Activated CD8-positive, alpha-beta memory T cell treated with anti-CD3 and anti-CD28 coated beads, Interleukin-2, amount 50 U/mL, for 24 hours (primary cell): ENCODE results near the gene CYBA.
"Not testable (repeated sequence)": the region's sequence is repeated elsewhere in the genome, so short reads cannot be mapped to it uniquely, and the experiment has no call there.

Experiments
- DNase-seq: peaks from one replicate; pipeline ENCODE4 v3.0.0-alpha.2; 2020; ENCODE audit errors: extremely low read depth

The CYBA gene

DNA sequence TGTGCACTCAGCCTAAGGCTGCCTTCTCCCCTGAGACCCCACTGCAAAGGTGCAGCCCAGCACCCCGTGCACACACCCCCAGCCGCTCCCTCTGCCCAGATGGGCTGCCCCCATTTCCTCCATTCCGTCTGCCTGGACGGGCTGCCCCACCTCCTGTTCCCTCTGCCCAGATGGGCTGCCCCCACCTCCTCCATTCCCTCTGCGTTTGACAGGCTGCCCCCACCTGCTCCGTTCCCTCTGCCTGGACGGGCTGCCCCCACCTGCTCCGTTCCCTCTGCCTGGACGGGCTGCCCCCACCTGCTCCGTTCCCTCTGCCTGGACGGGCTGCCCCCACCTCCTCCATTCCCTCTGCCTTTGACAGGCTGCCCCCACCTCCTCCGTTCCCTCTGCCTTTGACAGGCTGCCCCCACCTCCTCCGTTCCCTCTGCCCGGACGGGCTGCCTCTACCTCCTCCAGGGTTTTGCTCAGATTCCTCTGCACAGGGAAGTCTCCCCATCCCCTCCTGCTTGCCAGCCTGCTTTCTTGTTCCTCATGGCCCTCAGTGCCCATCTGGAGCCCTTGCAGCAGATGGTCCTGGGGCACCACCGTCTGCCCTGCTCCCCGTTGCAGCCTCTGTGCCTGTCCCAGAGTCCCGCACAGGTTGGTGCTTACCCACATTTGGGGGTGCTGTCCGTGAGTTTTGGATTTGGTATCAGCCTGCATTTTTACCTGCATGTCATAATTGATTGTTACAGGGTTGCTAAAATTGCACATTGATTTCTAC, 35.9 kb downstream of the CYBA start:
- DNase-seq = no peak

DNA sequence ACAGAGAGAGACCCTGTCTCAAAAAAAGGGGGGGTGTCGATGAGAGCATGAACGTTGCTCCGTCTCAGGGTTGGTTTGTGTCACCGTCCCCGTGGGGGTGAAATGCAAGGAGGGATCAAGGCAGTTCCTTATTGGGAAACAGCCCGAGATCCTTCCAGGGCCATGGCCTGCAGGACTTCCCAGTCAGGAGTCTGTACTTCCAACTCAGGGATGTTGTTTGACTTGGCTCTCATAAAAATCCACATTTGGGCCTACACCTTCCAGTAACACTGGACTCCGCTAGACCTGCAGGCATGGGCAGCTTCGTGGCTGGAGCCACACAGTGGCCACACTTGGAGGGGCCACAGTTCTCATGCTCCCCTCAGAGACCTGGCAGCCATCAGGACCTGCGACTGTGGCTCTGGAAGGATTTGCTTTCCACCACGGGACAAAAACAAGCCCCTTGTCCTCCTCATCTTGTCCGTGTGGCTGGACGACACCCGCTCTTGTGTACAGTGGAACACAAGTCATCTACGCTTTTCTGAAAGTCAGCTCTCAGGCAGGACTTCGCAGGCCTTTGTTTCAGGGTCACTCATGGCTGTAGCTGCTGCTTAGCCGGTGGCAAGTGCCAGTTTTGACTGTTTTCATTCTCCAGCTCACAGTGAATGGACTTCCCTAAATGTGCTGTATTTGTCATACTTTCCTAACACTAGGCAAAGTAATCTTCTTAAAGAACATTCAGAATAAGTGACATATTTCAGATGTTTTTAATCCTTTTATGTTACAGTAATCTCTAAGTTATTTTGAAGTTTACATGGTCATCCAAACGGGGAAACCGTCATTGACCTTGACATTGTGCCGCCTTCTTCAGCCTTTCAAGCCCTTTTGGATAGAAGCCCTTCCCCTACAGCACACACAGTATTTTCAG, 36.7 kb downstream of the CYBA start:
- no peak for DNase-seq

DNA sequence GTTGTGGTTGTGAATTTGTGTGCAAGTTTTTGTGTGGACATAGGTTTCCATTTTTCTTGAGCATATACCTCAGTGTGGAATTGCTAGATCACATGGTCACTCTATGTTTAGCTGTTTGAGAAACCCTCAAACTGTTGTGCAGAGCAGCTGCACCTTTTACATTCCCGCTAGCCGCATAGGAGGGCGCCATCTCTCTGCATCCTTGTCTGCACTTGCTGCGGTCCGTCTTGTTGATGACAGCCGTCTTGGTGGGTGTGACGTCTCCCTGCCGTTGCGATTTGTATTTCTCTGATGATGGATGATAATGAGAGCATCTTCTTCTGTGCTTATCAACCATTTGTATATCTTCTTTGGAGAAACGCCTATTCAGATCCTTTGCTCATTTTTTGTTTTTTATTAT, 37.6 kb downstream of the CYBA start:
- DNase-seq = no peak

DNA sequence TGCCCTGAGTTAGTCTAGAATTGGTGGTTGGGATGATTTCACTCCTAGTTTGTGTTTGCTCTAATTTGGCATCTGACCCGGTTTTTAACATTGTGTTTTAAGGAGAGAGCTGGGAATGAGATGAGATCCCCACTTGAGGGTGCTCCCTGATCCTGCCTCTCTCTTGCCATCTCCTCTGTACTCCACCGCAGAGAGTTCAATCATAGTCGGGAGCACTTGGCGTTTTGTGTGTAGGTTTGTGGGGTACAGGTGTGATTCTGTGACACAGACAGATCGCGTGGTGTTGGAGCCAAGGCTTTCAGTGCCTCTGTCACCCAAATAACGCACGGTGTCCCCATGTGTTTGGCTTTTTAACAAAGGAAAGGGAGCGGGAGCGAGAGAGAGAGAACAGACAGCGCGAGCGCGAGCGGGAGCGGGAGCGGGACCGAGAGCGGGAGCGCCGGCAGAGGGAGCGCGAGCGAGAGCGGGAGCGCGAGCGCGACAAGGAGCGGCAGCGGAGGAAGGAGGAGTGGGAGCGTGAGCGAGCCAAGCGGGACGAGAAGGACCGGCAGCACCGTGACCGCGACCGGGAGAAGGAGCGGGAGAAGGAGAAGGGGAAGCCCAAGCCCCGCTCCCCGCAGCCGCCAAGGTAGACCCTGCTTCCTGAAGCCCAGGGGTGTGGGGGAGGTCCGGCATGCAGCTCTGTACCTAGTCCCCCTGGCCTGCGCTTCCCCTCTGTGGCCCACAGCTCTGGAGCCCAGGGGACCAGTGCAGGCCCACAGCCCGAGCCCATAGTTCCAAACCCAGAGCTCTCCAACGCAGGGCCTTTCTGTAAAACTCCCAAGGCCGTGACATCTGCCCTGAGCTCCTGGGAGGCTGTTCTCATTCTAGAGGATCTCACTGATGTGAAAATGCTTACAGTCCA, 39.7 kb downstream of the CYBA start:
- no peak for DNase-seq

DNA sequence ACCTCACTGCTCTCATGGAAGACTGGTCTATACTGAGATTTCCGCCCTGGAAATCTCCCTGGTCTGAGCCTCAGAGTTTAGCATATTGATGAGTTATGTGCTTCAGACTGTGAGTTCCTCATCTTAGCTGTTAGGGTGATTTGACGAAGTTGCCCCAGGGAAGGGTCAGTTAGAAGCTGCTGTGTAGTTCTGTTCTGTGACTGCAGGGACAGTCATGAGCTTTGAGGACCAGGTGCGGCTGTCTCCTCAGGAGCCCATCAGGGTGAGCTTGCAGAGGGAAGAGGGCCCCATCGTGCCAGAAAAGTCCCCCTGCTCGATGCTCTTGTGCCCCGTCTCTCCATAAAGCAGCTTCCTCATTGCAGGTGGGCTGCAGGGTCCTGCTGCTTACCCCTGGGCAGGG, 40.8 kb downstream of the CYBA start:
- no peak for DNase-seq

DNA sequence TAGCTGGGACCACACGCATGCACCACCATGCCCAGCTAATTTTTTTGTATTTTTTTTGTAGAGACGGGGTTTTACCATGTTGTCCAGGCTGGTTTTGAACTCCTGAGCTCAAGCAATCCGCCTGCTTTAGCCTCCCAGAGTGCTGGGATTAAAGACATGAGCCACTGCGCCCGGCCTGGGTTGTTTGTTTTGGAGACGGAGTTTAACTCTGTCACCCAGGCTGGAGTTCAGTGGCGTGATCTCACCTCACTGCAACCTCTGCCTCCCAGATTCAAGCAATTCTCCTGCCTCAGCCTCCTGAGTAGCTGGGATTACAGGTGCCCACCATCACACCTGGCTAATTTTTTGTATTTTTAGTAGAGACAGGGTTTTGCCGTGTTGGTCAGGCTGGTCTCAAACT, 41.4 kb downstream of the CYBA start:
- DNase-seq = not testable (repeated sequence)

DNA sequence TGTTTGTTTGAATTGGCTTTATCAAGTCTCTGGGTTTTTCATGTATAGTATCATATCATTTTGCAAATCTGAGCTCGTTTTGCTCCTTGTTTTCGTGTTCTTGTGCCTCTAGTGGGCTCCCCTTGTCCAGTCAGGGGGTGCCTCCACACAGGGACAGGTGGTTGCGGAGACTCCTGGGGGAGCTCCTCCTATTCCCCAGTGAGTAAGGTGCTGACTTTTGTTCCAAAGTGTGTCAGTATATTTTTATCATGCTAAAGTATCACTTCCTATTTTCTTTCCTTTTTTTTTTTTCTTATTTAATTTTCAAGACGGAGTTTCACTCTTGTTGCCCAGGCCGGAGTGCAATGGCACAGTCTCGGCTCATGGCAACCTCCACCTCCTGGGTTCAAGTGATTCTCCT, 42.8 kb downstream of the CYBA start:
- DNase-seq = no peak

DNA sequence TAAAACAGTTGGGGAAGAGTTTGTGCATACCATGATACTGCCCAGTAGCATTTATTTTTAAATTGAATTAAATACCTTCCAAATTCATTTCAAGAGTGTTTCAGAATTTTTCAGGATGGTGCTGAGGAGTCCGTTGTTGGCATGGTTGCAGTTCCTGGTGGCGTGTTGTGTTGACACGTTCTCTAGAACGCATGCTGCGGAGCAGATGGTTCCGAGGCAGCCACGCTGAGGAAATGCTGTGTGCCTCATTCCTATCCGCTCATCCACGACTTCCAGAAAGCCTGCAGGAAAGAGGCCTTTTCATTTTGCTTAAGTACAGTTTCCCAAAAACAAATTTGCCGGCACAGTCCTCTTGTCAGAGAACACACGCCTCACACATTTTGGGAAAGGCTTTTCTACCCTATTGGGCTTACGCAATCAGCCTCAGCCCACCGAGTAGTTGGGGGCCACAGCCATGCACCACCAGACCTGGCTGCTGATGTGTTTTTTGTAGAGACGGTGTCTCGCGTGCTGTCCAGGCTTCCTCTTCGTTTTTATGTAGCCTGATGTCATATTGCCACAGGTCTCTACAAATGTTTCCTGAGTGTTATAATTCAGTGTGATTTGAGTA, 44.6 kb downstream of the CYBA start:
- no peak for DNase-seq

DNA sequence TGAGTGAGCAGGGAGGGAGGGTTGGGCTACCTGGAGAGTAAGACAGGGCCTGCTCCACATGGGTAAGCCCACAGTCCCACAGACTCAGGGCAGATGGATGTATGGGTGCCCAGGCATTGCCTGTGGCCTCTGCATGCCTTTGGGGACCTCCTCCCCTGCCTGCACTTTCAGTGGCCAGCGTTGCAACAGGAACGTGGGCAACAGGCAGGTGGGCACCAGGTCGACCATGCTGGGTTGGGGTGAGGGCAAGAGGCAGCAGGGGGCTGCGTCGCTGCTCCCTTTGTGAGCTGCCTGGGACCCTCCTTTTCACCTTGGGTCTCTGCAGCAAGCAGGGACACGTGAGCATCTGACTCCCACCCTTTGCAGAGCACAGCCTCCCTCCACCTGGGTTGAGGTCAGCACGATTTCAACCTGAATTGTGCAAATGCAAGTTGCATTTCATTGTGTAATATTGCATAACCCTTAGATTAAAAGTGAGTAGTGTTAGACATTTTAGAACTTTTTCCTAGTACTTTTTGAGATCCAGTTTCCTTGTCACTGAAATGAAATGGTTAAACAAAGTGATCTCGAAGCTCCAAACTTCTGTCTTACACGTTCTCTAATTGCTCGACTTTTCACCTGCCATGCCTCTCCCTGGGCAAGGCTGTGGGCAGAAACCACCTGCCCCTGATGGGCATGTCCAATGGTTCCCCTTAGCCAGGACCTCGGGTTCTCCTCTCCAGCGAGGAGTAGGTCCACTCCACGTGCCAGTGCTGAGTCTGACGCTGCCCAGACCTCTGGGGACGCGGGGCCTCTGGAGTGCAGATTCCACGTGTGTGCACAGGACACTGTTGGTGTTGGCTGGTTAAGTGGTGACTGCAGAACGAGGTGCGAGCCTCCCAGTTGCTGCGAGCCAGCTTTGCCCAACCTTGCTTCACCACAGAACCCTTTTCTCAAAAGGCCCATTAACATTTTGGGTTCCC, 45.4 kb downstream of the CYBA start:
- DNase-seq = no peak

DNA sequence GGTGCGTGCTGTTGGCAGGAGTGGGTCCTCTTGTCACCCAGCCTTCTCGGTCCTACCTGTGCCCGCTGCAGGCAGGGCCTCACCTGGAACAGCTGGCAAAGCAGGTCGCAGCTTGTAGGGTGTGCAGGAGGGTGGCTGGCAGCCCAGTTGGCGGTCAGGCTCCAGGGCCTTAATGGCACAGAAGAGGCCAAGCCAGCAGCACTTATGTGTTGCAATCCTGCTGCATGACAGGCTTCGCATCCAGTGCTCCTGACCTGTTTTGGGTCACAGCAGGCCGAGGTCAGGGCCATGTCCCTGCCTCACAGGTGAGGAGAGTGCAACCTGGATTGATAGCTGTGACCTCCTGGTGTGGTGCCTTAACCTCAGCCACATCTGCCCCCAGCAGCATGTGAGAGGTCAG, 48.8 kb downstream of the CYBA start:
- no peak for DNase-seq

DNA sequence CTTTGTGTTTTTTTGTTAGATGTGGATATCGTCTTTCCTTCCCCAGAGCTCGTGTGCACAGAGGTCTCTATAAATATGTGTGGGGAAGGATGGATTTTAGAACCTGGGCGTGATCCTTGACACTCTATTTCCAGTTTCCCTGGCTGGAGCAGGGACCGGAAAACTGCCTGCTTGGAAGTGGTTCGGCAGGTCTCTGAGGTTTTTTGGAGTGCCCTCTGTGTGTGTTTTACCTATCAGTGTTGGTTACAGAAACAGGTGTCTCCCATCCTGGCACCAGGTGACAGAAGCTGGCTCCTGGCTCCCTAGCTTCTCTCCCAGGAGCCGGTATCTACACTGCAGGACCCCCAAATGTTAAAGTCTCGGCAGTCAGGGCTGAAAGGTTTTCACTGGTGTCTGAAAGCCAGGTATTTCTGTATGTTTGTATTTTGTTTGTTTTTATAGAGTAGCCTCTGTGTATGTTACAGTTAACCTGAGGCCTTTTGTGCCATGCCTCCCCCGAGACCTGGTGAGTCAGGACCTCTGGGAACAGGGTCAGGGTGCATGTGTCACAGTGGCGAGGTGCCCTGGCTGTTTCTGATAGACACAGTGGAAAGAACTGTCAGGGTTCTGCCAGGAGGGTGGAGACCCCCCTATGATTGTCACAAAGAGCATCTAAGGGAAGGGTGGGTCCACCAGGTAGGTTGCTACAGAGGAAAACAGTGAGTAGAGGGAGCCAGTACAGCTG, 49.4 kb downstream of the CYBA start:
- no peak for DNase-seq

DNA sequence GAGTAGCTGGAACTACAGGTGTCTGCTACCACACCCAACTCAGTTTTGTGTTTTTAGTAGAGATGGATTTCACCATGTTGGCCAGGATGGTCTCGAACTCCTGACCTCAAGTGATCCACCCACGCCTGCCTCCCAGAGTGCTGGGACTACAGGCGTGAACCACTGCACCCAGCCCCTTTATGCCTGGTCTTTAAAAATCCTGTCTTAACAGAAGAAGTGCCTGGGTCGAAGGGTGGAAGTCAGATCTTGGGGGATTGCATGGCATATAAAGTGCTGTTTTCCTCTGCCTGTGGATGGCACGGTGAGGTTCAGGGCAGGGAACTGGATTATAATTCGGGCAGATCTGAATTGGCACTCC, 50.3 kb downstream of the CYBA start:
- DNase-seq = no peak

DNA sequence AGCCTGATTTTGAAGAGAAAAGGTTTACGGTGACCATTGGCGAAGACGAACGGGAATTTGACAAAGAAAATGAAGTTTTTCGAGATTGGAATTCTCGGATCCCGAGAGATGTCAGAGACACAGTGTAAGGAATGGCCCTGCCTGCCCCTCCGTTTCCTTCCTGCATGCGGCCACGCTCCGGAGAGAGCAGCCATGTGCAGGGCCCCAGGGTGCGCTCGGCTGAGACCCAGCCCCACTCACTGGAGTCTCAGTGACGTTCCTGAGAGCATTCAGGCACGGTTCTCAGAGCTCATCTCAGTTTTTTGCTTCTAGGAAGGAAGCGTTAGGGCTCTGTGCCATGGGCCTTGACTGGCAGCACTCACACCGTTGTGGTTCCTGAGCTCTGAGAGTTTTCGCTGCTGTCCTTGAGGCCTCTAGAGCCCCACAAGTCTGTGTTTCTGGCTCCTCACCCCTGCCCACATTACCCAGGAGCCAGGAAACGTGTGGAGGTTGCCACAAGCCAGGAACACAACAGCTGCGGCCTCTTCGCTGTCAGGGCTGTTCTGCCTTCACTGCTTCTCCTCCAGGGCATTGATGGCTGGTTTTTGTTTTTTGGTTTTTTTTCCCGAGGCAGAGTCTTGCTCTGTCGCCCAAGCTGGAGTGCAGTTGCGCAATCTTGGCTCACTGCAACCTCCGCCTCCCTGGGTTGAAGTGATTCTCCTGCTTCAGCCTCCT, 50.9 kb downstream of the CYBA start:
- no peak for DNase-seq

DNA sequence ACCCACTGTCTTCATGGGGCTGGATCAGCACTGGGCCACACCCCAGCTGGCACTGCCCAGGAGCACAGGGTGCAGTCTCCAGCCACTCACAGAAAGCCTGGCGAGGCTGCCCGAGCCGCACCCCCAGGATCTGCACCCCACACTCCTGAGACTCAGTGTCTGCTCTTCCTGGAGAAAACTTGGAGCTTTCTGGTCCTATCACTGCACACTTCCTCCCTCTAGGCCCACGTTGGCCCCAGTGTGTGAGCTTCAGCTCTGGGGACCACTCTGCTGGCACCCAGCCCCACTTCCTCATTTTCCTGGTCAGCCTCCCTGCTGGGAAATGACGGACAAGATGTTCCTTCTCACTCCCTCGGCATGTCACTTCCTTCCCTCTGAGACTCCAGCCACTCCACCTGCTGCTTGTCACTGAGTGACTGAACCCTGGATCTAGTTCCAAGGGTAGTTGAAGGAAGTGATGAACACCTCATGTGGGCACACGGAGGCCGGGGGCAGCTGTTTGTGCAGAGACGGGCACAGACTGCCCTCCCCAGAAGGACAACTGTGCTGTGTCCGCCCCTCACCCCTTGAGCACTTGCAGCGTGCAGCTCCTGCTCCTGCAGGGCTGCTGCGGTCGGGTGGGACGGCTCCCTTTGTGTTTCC, 51.6 kb downstream of the CYBA start:
- DNase-seq = no peak

DNA sequence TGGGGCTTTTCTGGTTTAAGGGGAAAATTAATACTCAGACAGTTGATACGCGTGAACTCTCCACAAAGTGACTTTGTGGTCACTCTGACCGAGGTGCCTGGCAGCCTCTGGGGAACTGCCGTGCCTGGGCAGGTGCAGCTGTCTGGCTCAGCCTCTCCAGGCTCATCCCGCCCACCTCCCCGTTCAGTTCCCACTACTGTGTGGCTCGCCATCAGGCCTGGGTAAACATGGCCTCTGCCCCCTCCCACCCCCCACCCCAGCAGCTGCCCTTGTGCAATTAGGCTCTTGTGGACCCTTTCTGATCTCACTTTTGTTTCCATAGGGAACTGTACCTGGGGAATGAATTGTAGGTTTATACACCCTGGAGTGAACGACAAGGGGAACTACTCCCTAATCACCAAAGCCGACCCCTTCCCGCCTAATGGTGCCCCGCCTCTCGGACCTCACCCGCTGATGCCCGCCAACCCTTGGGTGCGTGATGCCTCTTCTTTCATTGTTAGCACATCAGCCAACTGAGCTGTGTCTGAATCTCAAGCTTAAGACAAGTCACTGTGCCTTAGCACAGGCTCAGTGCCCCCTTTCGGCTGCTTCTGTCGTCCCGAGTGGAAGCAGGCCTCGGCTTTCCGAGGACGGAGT, 52.9 kb downstream of the CYBA start:
- no peak for DNase-seq

DNA sequence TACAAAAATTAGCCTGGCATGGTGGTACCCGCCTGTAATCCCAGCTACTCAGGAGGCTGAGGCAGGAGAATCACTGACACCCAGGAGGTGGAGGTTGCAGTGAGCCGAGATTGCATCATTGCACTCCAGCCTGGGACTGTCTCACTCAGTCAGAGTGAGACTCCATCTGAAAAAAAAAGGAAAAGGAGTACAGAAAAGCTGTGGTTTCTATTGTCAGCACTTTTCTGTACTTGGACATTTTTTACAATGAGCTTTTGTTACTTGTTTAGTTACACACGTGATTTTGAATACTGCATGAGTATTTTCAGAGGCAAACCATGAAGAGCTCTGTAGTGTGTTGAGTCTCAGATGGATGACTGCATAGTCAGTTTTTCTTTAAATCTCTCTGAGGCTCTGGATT, 54.4 kb downstream of the CYBA start:
- DNase-seq = no peak

DNA sequence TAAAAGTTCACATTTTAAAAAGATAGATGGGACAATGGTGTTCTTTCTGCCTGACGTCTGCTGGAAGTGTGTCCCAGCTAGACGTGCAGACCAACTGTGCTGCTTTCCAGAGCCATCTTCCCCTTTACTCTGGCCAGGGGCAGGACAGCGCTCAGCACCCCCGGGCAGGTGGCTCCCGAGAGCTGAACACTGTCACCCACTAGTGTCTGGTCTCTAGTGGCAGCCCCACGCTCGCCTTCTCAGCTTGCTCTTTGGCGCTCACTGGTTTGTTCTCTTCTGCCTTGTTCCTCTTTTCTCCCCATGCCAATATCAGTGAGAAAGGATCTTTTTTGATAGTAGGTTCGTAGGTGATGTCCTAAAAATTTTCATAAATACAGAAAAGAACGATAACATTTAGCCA, 54.9 kb downstream of the CYBA start:
- DNase-seq = no peak

DNA sequence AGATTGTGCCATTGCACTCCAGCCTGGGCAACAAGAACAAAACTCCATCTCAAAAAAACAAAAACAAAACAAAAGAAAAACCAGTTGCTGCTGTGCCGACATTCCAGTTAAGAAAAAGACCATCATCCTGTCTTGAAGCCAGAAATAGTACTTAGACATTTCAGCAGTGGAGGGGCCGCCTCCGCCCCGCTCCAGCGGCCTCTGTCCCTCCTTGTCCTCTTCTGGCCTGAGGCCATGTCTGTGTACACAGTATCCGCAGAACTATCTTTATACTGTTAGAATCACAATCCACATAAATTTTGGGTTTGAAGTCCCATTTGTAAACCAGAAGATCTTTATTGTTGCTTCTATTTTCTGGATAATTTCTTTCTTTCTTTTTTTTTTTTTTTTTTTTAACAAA, 55.8 kb downstream of the CYBA start:
- DNase-seq = no peak
